Measurements from ENCODE around the gene SWAP70. TPM values are rescaled to one million over a fixed set of nuclear protein-coding genes. Genes with fewer than 3 reads are reported as not detected.
"Not testable (repeated sequence)": the region's sequence is repeated elsewhere in the genome, so short reads cannot be mapped to it uniquely, and the experiment has no call there.

Gene SWAP70
- total RNA-seq, 5 donors from 2014 or later (not counting 1 experiment from before 2014, with no cell fraction given): 4.5 to 14.3 (median 7.3) TPM

DNA sequence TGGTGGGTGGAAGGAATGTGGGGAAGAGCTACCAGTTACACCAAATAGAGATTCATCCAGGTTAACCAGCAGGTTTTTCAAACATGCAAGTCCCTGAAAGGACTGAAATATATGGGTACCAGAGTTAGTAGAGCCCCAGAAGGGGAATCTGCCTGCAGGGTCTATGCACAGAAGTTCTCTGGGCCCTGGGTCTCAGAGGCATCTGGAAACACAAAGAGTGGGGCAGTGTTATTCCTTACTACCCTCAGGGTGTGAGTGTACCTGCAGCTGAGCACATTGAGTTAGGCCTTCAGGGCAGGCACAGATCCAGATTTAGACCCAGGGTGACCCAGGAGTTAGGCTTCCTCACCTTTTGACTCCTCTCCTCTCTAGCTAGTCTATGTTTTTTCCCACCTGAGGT lies 43.9 kb upstream of the SWAP70 start:
- Histone ChIP-seq H3K4me1 (ENCODE audit: control insufficient read depth in 1 of 2, extremely low read depth in 1 of 2, insufficient read depth in 2 of 2, low read length in 2 of 2) (no peaks in the 10 kb centered on the region), H3K27me3 (replicated peaks in 1 of 2; ENCODE audit: control insufficient read depth in 2 of 2, extremely low read depth in 1 of 2, insufficient read depth in 2 of 2, low read length in 1 of 2) (no peaks in the 10 kb centered on the region), H3K36me3 (ENCODE audit: control insufficient read depth in 2 of 2, extremely low read depth in 1 of 2, insufficient read depth in 1 of 2, low read length in 1 of 2) (no peaks in the 10 kb centered on the region), H3K4me3 (ENCODE audit: control insufficient read depth in 1 of 2, extremely low read depth in 1 of 2, low read length in 1 of 2) (no peak overlapping the region), H3K9me3 (no peaks in the 10 kb centered on the region), H3K27ac (ENCODE audit: low read length) (no peak overlapping the region)
- Mint-ChIP-seq H3K9me3 (no peaks in the 10 kb centered on the region), H3K36me3 (peaks cover 2% of the 10 kb centered on the region), H3K4me1 (peaks cover 0 to 11% (median 0%) of the 10 kb centered on the region in 3 donors), H3K27ac (no peak overlapping the region), H3K4me3 (no peak overlapping the region), H3K27me3 (no peaks in the 10 kb centered on the region)
- DNase-seq (no peak), ATAC-seq (replicated peaks in 1 of 4) (no peak)
- ChIA-PET POLR2A (no interaction called here), CTCF (interaction anchor here in 1 of 2 donors (0.6 kb wide), 1 partner anchor 11 kb away, joined by 5 read pairs; no protein-coding TSS in a partner anchor)

DNA sequence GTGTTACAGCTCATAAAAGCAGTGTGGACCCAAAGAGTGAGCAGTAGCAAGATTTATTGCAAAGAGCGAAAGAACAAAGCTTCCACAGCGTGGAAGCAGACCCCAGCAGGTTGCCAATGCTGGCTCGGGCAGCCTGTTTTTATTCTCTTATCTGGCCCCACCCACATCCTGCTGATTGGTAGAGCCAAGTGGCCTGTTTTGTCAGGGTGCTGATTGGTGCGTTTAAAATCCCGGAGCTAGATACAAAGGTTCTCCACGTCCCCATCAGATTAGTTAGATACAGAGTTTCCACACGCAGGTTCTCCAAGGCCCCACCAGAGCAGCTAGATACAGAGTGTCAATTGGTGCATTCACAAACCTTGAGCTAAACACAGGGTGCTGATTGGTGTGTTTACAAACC lies 41.5 kb upstream of the SWAP70 start:
- H3K27ac Mint-ChIP-seq; H3K36me3 ChIP-seq (ENCODE audit: control insufficient read depth in 2 of 2, extremely low read depth in 1 of 2, insufficient read depth in 1 of 2, low read length in 1 of 2); CTCF ChIA-PET; H3K4me3 Mint-ChIP-seq; H3K27me3 Mint-ChIP-seq; ATAC-seq (replicated peaks in 1 of 4); H3K9me3 ChIP-seq; DNase-seq; H3K4me3 ChIP-seq (ENCODE audit: control insufficient read depth in 1 of 2, extremely low read depth in 1 of 2, low read length in 1 of 2); POLR2A ChIA-PET; H3K9me3 Mint-ChIP-seq; H3K4me1 Mint-ChIP-seq; H3K27me3 ChIP-seq (replicated peaks in 1 of 2; ENCODE audit: control insufficient read depth in 2 of 2, extremely low read depth in 1 of 2, insufficient read depth in 2 of 2, low read length in 1 of 2); H3K36me3 Mint-ChIP-seq; H3K27ac ChIP-seq (ENCODE audit: low read length); H3K4me1 ChIP-seq (ENCODE audit: control insufficient read depth in 1 of 2, extremely low read depth in 1 of 2, insufficient read depth in 2 of 2, low read length in 2 of 2): not testable (repeated sequence)
- 100% methylated on average over 1 of the region's 7 CpGs for WGBS (ENCODE audit: insufficient coverage)

DNA sequence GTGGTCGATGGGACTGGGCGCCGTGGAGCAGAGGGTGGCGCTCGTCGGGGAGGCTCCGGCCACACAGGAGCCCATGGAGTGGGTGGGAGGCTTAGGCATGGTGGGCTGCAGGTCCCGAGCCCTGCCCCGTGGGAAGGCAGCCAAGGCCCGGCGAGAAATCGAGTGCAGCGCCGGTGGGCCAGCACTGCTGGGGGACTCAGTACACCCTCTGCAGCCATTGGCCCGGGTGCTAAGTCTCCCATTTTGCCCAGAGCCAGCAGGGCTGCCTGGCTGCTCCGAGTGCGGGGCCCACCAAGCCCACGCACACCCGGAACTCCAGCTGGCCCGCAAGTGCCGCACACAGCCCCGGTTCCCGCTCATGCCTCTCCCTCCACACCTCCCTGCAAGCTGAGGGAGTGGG lies 40.8 kb upstream of the SWAP70 start:
- H3K9me3 ChIP-seq; CTCF ChIA-PET; H3K36me3 Mint-ChIP-seq; POLR2A ChIA-PET; H3K4me3 Mint-ChIP-seq; H3K27ac Mint-ChIP-seq; ATAC-seq (replicated peaks in 1 of 4); H3K9me3 Mint-ChIP-seq; H3K27me3 ChIP-seq (replicated peaks in 1 of 2; ENCODE audit: control insufficient read depth in 2 of 2, extremely low read depth in 1 of 2, insufficient read depth in 2 of 2, low read length in 1 of 2); H3K27me3 Mint-ChIP-seq; H3K4me1 ChIP-seq (ENCODE audit: control insufficient read depth in 1 of 2, extremely low read depth in 1 of 2, insufficient read depth in 2 of 2, low read length in 2 of 2); H3K4me1 Mint-ChIP-seq; H3K4me3 ChIP-seq (ENCODE audit: control insufficient read depth in 1 of 2, extremely low read depth in 1 of 2, low read length in 1 of 2); H3K27ac ChIP-seq (ENCODE audit: low read length); DNase-seq; H3K36me3 ChIP-seq (ENCODE audit: control insufficient read depth in 2 of 2, extremely low read depth in 1 of 2, insufficient read depth in 1 of 2, low read length in 1 of 2): not testable (repeated sequence)
- WGBS (ENCODE audit: insufficient coverage): 93% methylated on average over 6 of the region's 23 CpGs

GRCh38 chr11:9624448-9624847 lies 39.4 kb upstream of the SWAP70 start:
- DNase-seq (no peak), ATAC-seq (replicated peaks in 1 of 4) (no peak)
- Mint-ChIP-seq H3K4me3 (no peak overlapping the region), H3K36me3 (no peaks in the 10 kb centered on the region), H3K9me3 (no peaks in the 10 kb centered on the region), H3K27me3 (peaks cover 0 to 4% of the 10 kb centered on the region in 2 donors), H3K27ac (no peak overlapping the region), H3K4me1 (peaks cover 0 to 3% (median 0%) of the 10 kb centered on the region in 3 donors)
- Histone ChIP-seq H3K27ac (ENCODE audit: low read length) (no peak overlapping the region), H3K9me3 (no peaks in the 10 kb centered on the region), H3K4me1 (ENCODE audit: control insufficient read depth in 1 of 2, extremely low read depth in 1 of 2, insufficient read depth in 2 of 2, low read length in 2 of 2) (no peaks in the 10 kb centered on the region), H3K36me3 (ENCODE audit: control insufficient read depth in 2 of 2, extremely low read depth in 1 of 2, insufficient read depth in 1 of 2, low read length in 1 of 2) (no peaks in the 10 kb centered on the region), H3K27me3 (replicated peaks in 1 of 2; ENCODE audit: control insufficient read depth in 2 of 2, extremely low read depth in 1 of 2, insufficient read depth in 2 of 2, low read length in 1 of 2) (peaks cover 0 to 4% of the 10 kb centered on the region in 2 experiments), H3K4me3 (ENCODE audit: control insufficient read depth in 1 of 2, extremely low read depth in 1 of 2, low read length in 1 of 2) (no peak overlapping the region)
- CTCF ChIA-PET: no interaction called here
- POLR2A ChIA-PET: no interaction called here

GRCh38 chr11:9625162-9625561 lies 38.7 kb upstream of the SWAP70 start:
- CTCF ChIA-PET: no interaction called here
- Histone ChIP-seq H3K4me1 (ENCODE audit: control insufficient read depth in 1 of 2, extremely low read depth in 1 of 2, insufficient read depth in 2 of 2, low read length in 2 of 2) (no peaks in the 10 kb centered on the region), H3K36me3 (ENCODE audit: control insufficient read depth in 2 of 2, extremely low read depth in 1 of 2, insufficient read depth in 1 of 2, low read length in 1 of 2) (no peaks in the 10 kb centered on the region), H3K27me3 (replicated peaks in 1 of 2; ENCODE audit: control insufficient read depth in 2 of 2, extremely low read depth in 1 of 2, insufficient read depth in 2 of 2, low read length in 1 of 2) (peaks cover 0 to 4% of the 10 kb centered on the region in 2 experiments), H3K27ac (ENCODE audit: low read length) (no peak overlapping the region), H3K4me3 (ENCODE audit: control insufficient read depth in 1 of 2, extremely low read depth in 1 of 2, low read length in 1 of 2) (no peak overlapping the region), H3K9me3 (no peaks in the 10 kb centered on the region)
- H3K36me3 Mint-ChIP-seq: no peaks in the 10 kb centered on the region
- ATAC-seq (replicated peaks in 1 of 4): no peak
- H3K4me1 Mint-ChIP-seq: no peaks in the 10 kb centered on the region
- H3K4me3 Mint-ChIP-seq: no peak overlapping the region
- DNase-seq: no peak
- no peak overlapping the region for H3K27ac Mint-ChIP-seq
- 46% methylated on average over 3 of the region's 6 CpGs for WGBS (ENCODE audit: insufficient coverage)
- peaks cover 0 to 4% of the 10 kb centered on the region in 2 donors for H3K27me3 Mint-ChIP-seq
- no peaks in the 10 kb centered on the region for H3K9me3 Mint-ChIP-seq
- POLR2A ChIA-PET: interaction anchor here in 1 of 2 donors (0.5 kb wide), 1 partner anchor 606 kb away, joined by 3 read pairs; no protein-coding TSS in a partner anchor

DNA sequence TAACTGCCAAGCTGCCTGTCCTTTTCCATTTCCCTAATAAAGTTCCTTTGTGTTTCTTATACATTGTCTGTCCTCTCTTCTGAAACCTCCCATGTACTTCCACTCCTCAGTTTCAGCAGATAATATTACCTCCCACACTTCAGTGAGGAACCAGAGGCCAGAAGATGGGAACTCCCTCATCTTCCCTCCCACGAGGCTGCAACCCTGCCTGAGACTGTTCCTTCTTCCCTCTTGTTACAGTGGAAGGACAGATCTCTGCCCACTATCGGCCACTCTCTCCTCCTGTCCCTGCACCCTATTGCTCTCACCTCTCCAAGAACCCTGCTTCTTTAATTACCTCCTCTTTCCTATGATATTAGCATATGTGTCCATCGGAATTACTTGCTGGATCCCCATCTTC lies 38.1 kb upstream of the SWAP70 start:
- H3K27ac Mint-ChIP-seq: no peak overlapping the region
- Histone ChIP-seq H3K4me3 (ENCODE audit: control insufficient read depth in 1 of 2, extremely low read depth in 1 of 2, low read length in 1 of 2) (no peak overlapping the region), H3K27ac (ENCODE audit: low read length) (no peak overlapping the region), H3K4me1 (ENCODE audit: control insufficient read depth in 1 of 2, extremely low read depth in 1 of 2, insufficient read depth in 2 of 2, low read length in 2 of 2) (no peaks in the 10 kb centered on the region), H3K36me3 (ENCODE audit: control insufficient read depth in 2 of 2, extremely low read depth in 1 of 2, insufficient read depth in 1 of 2, low read length in 1 of 2) (no peaks in the 10 kb centered on the region), H3K27me3 (replicated peaks in 1 of 2; ENCODE audit: control insufficient read depth in 2 of 2, extremely low read depth in 1 of 2, insufficient read depth in 2 of 2, low read length in 1 of 2) (peaks cover 0 to 4% of the 10 kb centered on the region in 2 experiments), H3K9me3 (no peaks in the 10 kb centered on the region)
- ChIA-PET POLR2A (no interaction called here), CTCF (no interaction called here)
- DNase-seq: no peak
- no peak overlapping the region for H3K4me3 Mint-ChIP-seq
- H3K9me3 Mint-ChIP-seq: no peaks in the 10 kb centered on the region
- H3K27me3 Mint-ChIP-seq: peaks cover 0 to 4% of the 10 kb centered on the region in 2 donors
- ATAC-seq (replicated peaks in 1 of 4): no peak
- H3K4me1 Mint-ChIP-seq: no peaks in the 10 kb centered on the region
- WGBS (ENCODE audit: insufficient coverage): 67% methylated on average over 2 of the region's 3 CpGs
- H3K36me3 Mint-ChIP-seq: no peaks in the 10 kb centered on the region

Data from T-cell (primary cell).